Gastrocnemius medialis (tissue), 4 donors: ENCODE measurements around the gene SPTBN1.

Experiments
- POLR2A ChIP-seq, 2 donors: fragments of 450-650 bp; IDR thresholded peaks; one replicate each; pipeline ENCODE4 v1.6.1; 2017; ENCODE audit warnings: antibody characterized with exemption in 2 of 2, mild to moderate bottlenecking in 2 of 2, moderate library complexity in 2 of 2
- TF ChIP-seq, protein P1 (sequence below), 5 experiments: fragments of 450-650 bp in 3 of 5; fragments of 200-600 bp in 2 of 5; sonication (generic) in 2 of 5; IDR thresholded peaks in 4 of 5; conservative IDR thresholded peaks in 1 of 5; 1 replicate in 4 of 5; 2 replicates in 1 of 5; pipeline ENCODE4 v1.5.1; 2016 to 2019; ENCODE audit warnings: antibody characterized with exemption in 5 of 5, mild to moderate bottlenecking in 3 of 5, moderate library complexity in 3 of 5

DNA sequence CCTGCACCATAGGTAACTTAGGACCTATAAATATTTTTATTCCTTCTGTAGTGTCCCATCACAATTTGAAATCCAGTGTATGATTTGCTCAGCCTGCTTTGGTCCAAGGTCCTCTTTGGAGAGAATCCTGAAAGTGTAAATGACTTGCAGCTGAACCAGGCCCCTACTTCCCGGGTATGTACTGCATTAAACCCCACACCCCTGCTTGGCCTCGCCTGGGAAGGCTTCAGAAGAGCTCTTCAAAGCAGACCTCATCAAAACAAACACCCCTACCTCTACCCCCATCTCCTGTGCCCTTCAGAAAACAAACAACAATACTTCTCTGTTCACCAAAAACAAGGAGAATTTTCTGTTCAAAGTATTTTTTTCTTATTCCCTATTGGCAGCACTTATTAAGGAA is 9.5 kb upstream of the SPTBN1 start:
- TF ChIP-seq, protein P1, sequence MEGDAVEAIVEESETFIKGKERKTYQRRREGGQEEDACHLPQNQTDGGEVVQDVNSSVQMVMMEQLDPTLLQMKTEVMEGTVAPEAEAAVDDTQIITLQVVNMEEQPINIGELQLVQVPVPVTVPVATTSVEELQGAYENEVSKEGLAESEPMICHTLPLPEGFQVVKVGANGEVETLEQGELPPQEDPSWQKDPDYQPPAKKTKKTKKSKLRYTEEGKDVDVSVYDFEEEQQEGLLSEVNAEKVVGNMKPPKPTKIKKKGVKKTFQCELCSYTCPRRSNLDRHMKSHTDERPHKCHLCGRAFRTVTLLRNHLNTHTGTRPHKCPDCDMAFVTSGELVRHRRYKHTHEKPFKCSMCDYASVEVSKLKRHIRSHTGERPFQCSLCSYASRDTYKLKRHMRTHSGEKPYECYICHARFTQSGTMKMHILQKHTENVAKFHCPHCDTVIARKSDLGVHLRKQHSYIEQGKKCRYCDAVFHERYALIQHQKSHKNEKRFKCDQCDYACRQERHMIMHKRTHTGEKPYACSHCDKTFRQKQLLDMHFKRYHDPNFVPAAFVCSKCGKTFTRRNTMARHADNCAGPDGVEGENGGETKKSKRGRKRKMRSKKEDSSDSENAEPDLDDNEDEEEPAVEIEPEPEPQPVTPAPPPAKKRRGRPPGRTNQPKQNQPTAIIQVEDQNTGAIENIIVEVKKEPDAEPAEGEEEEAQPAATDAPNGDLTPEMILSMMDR (IDR thresholded peaks at IDR 0.05 in 4 of 5, conservative IDR thresholded peaks at IDR 0.05 in 1 of 5), result no peak
- no peak for TF ChIP-seq POLR2A (IDR thresholded peaks at IDR 0.05)
